ENCODE data around the gene SLC50A1. TPM values are rescaled to one million over a fixed set of nuclear protein-coding genes. Genes with fewer than 3 reads are reported as not detected.

SLC50A1 gene
- polyA plus RNA-seq, 1 experiment: 47.4 TPM

GRCh38 chr1:155186794-155187455 is 51.3 kb downstream of the SLC50A1 start:
- H3K36me3 ChIP-seq (ENCODE audit: control insufficient read depth, insufficient read depth, low read length): 0 out of 2 replicates have a peak, but pooled peaks cover 2% of the 10 kb centered on the region
- POLR2A ChIA-PET: no interaction called here
- CTCF ChIA-PET: interaction anchor here (5.2 kb wide), 1 partner anchor 11 kb away, joined by 32 read pairs; no protein-coding TSS in a partner anchor
- DNase-seq (ENCODE audit: low read depth): no peak
- no peak for TF ChIP-seq CTCF (IDR thresholded peaks at IDR 0.05; ENCODE audit: insufficient read depth, low read depth, low read length)
- H3K27me3 ChIP-seq (ENCODE audit: control insufficient read depth, insufficient read depth, low read length): no peaks in the 10 kb centered on the region
- H3K4me3 ChIP-seq (ENCODE audit: low read depth, low read length): no peak overlapping the region

GRCh38 chr1:155187456-155187891 is 51.8 kb downstream of the SLC50A1 start:
- CTCF ChIA-PET: interaction anchor here (5.2 kb wide), 1 partner anchor 12 kb away, joined by 32 read pairs; no protein-coding TSS in a partner anchor
- POLR2A ChIA-PET: no interaction called here

GRCh38 chr1:155188268-155188667 is 52.6 kb downstream of the SLC50A1 start:
- H3K4me3 ChIP-seq (ENCODE audit: low read depth, low read length): no peak overlapping the region
- no peaks in the 10 kb centered on the region for H3K27me3 ChIP-seq (ENCODE audit: control insufficient read depth, insufficient read depth, low read length)
- CTCF ChIA-PET: interaction anchor here (5.2 kb wide), 1 partner anchor 12 kb away, joined by 32 read pairs; no protein-coding TSS in a partner anchor
- H3K36me3 ChIP-seq (ENCODE audit: control insufficient read depth, insufficient read depth, low read length): no peaks in the 10 kb centered on the region
- no peak for TF ChIP-seq CTCF (IDR thresholded peaks at IDR 0.05; ENCODE audit: insufficient read depth, low read depth, low read length)
- POLR2A ChIA-PET: no interaction called here
- no peak for DNase-seq (ENCODE audit: low read depth)

More at GRCh38 chr1:155187456-155187891, 51.8 kb downstream of the SLC50A1 start:
- TF ChIP-seq CTCF (IDR thresholded peaks at IDR 0.05; ENCODE audit: insufficient read depth, low read depth, low read length): no peak
- no peak overlapping the region for H3K4me3 ChIP-seq (ENCODE audit: low read depth, low read length)
- DNase-seq (ENCODE audit: low read depth): no peak
- no peaks in the 10 kb centered on the region for H3K36me3 ChIP-seq (ENCODE audit: control insufficient read depth, insufficient read depth, low read length)
- no peaks in the 10 kb centered on the region for H3K27me3 ChIP-seq (ENCODE audit: control insufficient read depth, insufficient read depth, low read length)

Small RNA genes lying within 50 kb of the gene (small RNA-seq; reads per million reads assigned to genes)
- gene HMGN2P18 (ENCODE audit: insufficient read length, low read depth, low replicate concordance) (not detected), gene RF00019 (ENCODE audit: insufficient read length, low read depth, low replicate concordance) (not detected)

Other genes with a start within 250 kb of the SLC50A1 start
- 29.0 and 38.4 TPM in 2 replicates for gene PMVK, start 199.1 kb upstream of the SLC50A1 start, polyA plus RNA-seq (2011; rRNA removed)
- gene PBXIP1, start 179.8 kb upstream of the SLC50A1 start, polyA plus RNA-seq (2011; rRNA removed): 65.6 and 83.1 TPM in 2 replicates
- 18.0 and 21.0 TPM in 2 replicates for gene PYGO2, start 174.1 kb upstream of the SLC50A1 start, polyA plus RNA-seq (2011; rRNA removed)
- gene SHC1, start 165.1 kb upstream of the SLC50A1 start, polyA plus RNA-seq (2011; rRNA removed): 455 and 653 TPM in 2 replicates
- 111 and 160 TPM in 2 replicates for gene CKS1B, start 161.2 kb upstream of the SLC50A1 start, polyA plus RNA-seq (2011; rRNA removed)
- 26.5 and 40.5 TPM in 2 replicates for gene FLAD1, start 152.5 kb upstream of the SLC50A1 start, polyA plus RNA-seq (2011; rRNA removed)
- gene LENEP, start 142.3 kb upstream of the SLC50A1 start, polyA plus RNA-seq (2011; rRNA removed): not detected in 2 replicates
- 18.1 and 29.4 TPM in 2 replicates for gene ZBTB7B, start 133.1 kb upstream of the SLC50A1 start, polyA plus RNA-seq (2011; rRNA removed)
- gene DCST2, start 102.1 kb upstream of the SLC50A1 start, polyA plus RNA-seq (2011; rRNA removed): 0.17 and 0.38 TPM in 2 replicates
- gene DCST1, start 102.0 kb upstream of the SLC50A1 start, polyA plus RNA-seq (2011; rRNA removed): not detected in 2 replicates
- gene ADAM15, start 84.5 kb upstream of the SLC50A1 start, polyA plus RNA-seq (2011; rRNA removed): 55.1 and 88.8 TPM in 2 replicates
- 6.6 and 12.4 TPM in 2 replicates for gene EFNA4, start 72.1 kb upstream of the SLC50A1 start, polyA plus RNA-seq (2011; rRNA removed)
- gene EFNA3, start 57.0 kb upstream of the SLC50A1 start, polyA plus RNA-seq (2011; rRNA removed): 1.4 and 1.8 TPM in 2 replicates
- 1.1 and 1.6 TPM in 2 replicates for gene EFNA1, start 8.0 kb upstream of the SLC50A1 start, polyA plus RNA-seq (2011; rRNA removed)
- gene DPM3, start 4.7 kb downstream of the SLC50A1 start, polyA plus RNA-seq (2011; rRNA removed): 28.0 and 34.1 TPM in 2 replicates
- 211 and 225 TPM in 2 replicates for gene KRTCAP2, start 37.5 kb downstream of the SLC50A1 start, polyA plus RNA-seq (2011; rRNA removed)
- 3.5 and 5.4 TPM in 2 replicates for gene TRIM46, start 38.0 kb downstream of the SLC50A1 start, polyA plus RNA-seq (2011; rRNA removed)
- gene THBS3, start 72.0 kb downstream of the SLC50A1 start, polyA plus RNA-seq (2011; rRNA removed): 48.0 and 61.4 TPM in 2 replicates
- 56.5 and 72.7 TPM in 2 replicates for gene MTX1, start 72.8 kb downstream of the SLC50A1 start, polyA plus RNA-seq (2011; rRNA removed)
- 10.3 and 15.7 TPM in 2 replicates for gene ENTREP3, start 119.6 kb downstream of the SLC50A1 start, polyA plus RNA-seq (2011; rRNA removed)
- 147 and 193 TPM in 2 replicates for gene SCAMP3, start 126.5 kb downstream of the SLC50A1 start, polyA plus RNA-seq (2011; rRNA removed)
- gene CLK2, start 137.7 kb downstream of the SLC50A1 start, polyA plus RNA-seq (2011; rRNA removed): 46.1 and 57.4 TPM in 2 replicates
- 1.8 and 4.0 TPM in 2 replicates for gene HCN3, start 141.6 kb downstream of the SLC50A1 start, polyA plus RNA-seq (2011; rRNA removed)
- gene PKLR, start 165.6 kb downstream of the SLC50A1 start, polyA plus RNA-seq (2011; rRNA removed): 0.02 TPM in 2 replicates
- 126 and 131 TPM in 2 replicates for gene FDPS, start 173.0 kb downstream of the SLC50A1 start, polyA plus RNA-seq (2011; rRNA removed)
- 23.2 and 34.1 TPM in 2 replicates for gene RUSC1, start 185.0 kb downstream of the SLC50A1 start, polyA plus RNA-seq (2011; rRNA removed)

Data from BJ (cell line).